CD4-positive, alpha-beta T cell treated with Interleukin-6 for 4 hours (primary cell): ENCODE measurements around the gene PMS1.
"Not testable (repeated sequence)": the region's sequence is repeated elsewhere in the genome, so short reads cannot be mapped to it uniquely, and the experiment has no call there.

Source experiments
- DNase-seq: peaks from one replicate; pipeline ENCODE4 v3.0.0-alpha.2; 2020; ENCODE audit warnings: mixed read lengths

Gene PMS1

DNA sequence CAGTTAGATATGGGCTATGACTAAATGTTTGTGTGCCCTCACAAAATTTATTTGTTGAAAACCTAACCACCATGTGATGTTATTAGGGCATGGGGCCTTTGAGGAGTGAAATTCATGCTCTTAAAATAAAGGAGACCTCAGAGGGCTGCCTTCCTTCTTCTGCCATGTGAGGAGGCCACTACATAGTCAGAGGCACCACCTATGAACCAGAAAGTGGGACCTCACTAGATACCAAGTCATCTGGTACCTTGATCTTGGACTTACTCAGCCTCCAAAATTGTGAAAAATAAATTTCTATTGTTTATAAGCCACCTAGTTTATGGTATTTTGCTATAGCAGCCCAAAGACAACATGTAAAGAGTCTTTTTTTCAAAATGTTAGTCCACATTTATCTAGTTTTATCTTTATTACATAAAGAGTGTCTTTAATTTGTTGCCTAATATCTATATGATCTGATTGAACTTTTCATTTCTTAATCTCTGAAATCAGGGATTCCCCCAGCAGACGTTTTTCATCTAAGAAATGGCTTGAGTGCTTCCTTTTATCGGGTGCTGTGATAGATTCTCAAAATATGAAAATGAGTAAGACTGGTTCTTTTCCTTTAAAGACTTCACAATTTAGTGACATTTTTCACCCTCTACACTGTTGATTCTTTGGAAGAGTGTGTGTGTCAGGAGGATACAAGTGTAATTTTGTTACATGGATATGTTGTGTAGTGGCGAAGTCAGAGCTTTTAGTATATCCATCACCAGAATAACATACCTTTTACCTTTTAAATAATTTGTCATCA, 34.2 kb downstream of the PMS1 start:
- DNase-seq: no peak

DNA sequence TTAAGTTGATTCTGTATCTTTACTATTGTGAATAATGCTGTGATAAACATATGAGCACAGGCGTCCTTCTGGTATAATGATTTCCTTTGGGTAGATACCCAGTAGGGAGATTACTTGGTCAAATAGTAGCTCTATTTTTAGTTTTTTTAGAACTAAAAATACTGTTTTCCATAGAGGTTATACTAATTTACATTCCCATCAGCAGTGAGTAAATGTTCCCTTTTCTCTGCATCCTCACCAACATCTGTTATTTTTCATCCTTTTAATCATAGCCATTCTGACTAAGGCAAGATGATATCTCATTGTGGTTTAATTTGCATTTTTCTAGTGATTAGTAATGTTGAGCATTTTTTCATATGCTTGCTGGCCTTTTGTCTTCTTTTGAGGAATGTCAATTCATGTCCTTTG, 35.1 kb downstream of the PMS1 start:
- DNase-seq: no peak

GRCh38 chr2:189821953-189822748, 37.9 kb downstream of the PMS1 start:
- no peak for DNase-seq

DNA sequence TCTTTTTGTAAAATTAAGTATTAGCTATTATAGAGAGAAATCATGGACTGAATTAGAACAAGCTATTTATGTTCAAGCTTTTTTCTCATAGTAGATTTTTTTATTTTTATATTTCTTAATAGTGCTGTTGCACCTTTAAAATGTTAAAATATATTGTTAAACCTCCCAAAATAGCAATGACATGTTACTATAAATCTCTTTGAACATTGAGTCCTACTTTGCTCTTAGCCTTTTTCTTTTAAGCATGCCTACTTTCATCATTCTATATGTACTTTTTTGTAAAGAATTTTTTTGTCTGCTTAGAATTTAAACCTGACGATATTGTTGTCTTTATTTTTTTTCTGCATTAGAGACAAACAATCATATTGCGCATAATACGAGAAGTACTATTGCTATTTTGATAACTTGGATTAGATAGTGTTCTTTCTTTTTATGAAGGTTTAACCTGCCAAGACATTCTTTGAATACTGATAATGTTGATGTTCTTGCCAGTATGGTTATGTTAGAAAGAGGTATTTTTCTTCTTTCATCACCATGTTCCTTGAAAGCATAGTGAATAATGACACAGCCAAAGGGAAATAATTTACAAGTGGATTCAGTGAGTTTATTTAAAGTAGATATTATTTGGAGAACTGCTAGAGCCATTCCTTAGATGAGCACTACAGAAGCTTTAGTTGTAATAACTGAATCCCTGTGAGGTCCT, 40.6 kb downstream of the PMS1 start:
- no peak for DNase-seq

GRCh38 chr2:189826039-189826438, 41.8 kb downstream of the PMS1 start:
- DNase-seq: no peak

DNA sequence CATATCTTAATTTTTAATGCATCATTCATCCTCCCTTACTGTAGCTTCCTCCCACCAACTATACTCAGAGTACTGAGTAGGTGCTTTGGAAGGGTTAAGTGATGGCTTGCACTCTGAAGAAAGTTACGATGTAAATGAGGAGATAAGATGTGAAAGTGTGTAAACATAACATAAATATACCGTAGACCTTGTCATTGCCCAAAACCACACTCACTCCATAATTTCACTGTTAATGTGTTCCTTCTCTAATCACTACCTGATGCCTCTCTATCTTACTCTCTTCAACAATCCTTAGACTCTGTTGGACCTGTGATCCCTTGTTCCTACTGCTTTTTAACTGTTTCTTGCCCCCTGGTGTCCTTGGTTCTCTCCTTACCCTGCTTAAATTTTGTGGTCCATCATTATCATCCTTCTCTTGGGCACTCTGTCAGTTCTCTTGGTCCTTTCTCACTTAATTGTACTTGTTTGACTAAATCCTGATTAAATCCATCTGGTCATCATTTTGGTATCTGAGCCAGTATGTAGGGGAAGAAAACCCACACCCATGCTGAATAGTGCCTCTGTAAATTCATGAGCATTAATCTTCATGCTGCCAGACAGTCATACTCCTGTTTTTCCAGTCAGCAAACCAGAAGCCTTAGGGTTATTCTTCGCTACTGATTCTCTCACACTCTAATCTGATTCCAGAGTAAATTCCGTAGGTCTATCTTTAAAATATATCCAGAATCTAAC, 45.0 kb downstream of the PMS1 start:
- DNase-seq: no peak

DNA sequence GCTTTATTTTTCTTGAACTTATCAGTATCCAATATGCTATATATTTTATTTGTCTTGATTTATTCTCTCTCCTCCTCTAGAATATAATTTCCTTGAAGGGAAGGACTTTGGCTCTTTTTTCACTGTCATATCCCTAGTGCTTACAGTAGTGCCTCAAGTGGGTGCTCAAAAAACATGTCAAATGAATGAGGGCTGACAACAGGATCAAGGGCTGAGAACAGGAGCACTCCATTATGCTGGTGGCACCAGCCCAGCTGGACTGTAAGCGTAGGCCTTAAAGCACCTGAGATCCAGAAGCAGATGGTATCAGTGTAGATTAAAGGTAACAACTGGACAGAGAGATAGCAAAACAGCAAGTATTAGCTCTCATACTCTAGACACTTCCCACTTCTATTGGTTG, 46.3 kb downstream of the PMS1 start:
- no peak for DNase-seq

DNA sequence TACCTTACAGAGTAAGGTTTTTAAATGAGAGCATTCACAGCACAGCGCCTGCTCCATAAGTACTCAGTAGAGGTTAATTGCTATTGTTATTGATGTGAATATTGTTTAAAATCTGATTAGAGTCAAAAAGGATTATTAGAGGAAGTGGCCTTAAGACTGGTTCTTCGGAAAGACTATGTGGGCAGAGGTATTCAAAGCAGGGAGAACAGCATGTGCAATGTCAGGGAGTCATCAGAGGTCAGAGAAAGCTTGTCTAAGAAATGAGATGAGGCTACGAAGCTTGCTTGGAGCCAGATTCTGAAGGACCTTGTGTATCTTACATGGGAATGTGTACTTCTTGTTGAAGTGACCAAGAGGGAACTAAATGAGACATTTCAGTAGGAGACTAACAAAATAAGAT, 49.8 kb downstream of the PMS1 start:
- no peak for DNase-seq

DNA sequence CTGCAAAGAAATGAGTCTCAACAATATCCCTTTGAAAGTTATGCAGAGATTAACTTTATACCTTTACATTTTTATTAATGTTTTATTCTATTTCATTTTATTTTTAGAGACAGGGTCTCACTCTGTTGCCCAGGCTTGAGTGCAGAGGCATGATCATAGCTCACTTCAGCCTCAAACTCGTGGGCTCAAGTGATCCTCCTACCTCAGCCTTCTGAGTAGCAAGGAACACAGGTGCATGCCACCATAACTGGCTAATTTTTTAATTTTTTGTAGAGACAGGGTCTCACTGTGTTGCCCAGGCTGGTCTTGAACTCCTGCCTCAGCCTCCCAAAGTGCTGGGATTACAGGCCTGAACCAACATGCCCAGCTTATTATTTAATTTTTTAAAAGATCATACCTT, 50.4 kb downstream of the PMS1 start:
- not testable (repeated sequence) for DNase-seq

DNA sequence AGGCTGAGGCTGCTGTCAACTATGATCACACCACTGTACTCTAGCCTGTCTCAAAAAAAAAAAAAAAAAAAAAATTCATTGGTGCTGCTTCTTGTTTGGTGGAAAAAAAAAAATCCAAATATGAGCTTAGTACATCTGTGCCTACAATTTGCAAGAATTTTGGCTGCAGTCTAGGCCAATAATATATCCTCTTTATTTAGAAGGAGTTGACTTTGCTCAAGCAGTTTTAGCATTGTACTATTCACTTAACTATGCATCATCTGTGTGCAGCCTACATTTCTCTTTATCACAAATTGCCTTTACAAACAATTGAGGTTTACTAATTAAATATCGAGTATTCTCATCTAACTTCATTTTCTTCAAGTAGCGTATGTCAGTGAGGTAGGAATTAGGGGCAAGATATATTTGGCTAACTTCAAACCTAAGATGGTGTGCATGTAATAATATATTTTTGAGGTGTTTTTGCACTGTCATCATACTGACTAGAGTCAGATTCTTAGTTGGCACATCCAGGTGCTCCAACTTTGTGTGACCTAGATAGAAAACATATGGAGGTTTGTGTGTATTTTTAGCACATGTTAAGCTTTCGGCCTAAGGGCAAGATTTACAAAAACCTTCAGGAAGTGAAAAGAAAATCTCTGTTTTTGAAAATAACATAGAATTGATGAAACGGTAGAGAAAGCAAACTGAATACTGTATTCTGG, 51.8 kb downstream of the PMS1 start:
- DNase-seq: no peak

DNA sequence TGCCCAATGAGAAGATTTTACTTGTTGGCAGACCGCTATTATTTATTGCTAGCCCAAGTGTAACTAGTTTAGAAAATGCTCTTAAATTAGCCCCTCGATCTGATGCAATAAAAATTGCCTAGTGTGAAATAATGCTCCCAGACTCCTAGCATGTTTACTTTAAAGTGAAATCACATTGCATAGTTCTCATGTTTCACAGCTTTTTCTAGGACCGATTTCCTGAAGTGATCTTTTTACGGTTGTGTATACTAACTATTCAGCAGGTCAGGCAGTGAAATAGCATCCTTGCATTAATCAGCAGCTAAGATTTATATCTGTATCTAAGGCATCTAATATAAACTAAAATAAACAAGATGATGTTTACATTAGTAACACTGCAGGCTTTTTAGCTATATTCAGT, 52.4 kb downstream of the PMS1 start:
- DNase-seq: no peak

DNA sequence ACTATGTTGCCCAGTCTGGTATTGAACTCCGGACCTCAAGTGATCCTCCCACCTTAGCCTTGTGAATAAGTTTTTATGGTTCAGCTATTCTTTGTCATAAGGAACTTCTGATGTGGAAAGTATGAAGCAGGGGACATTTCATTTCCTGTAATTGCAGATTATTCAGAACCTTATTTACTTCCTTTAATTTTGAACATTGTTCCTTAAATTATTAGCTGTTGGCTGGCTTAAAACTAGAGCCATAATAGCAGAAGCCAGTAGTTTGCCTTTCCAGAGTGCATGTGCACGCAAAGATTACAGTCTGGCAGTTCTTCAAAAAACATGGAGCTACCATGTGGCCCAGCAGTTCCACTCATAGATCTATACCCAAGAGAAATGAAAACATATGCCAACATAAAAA, 53.1 kb downstream of the PMS1 start:
- no peak for DNase-seq

DNA sequence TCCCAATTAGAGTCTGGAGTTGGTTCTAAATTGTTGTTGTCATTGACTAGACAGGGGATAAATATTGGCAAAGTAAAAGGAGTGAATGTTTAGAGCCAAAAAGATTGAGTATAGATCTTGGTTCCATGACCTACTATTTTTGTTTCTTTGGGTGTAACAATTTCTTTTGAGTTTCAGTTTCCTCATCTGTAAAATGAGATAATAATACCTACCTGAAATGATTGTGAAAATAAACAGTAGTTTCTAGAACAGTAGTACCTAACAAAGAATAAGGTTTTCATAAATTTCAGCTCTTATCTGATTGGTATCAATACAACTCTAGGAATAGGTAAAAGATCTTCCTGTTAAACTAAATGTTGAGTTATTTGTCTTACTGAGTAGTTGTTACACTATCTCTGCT, 56.8 kb downstream of the PMS1 start:
- no peak for DNase-seq

DNA sequence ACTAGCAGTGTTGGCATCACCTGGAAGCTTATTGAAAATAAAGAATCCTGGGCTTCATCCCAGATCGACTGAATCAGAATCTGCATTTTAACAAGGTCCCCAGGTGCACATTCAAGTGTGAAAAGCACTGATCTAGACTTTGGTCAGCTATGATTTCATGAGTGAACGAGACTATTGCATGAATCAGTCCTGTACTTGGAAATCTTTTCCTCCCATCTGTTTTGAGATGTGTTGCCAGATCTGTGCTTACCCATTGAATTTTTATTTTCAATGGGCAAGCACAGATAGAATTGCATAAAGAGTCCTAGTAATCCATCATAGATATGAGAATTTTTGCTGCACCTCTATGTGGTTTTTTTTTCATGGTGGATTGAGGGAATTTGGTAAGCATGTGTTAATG, 64.0 kb downstream of the PMS1 start:
- no peak for DNase-seq

DNA sequence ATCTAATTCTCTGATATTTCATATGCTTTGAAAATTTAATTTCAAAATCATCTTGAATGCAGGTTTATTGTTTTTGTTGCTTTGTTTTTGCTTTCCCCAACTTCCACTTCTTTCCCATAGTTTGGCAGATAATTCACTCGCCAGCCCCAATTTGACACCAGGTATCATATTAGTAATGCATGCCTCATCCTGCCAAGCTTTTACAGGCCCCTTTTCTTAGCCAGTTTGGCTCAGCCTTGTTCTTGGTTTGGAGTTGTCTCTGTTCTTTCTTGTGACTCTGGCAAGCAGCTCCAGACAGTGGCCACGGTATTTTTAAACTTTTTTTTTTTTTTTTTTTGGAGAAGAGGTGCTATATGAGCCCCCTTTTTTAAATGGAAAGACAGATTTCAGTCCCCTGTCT, 65.3 kb downstream of the PMS1 start:
- no peak for DNase-seq

GRCh38 chr2:189851174-189851826, 67.0 kb downstream of the PMS1 start:
- no peak for DNase-seq

DNA sequence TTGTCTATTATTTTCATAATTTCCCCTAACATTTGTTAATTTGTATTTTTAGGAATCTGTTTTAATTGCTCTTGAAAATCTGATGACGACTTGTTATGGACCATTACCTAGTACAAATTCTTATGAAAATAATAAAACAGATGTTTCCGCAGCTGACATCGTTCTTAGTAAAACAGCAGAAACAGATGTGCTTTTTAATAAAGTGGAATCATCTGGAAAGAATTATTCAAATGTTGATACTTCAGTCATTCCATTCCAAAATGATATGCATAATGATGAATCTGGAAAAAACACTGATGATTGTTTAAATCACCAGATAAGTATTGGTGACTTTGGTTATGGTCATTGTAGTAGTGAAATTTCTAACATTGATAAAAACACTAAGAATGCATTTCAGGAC, 69.9 kb downstream of the PMS1 start:
- DNase-seq: no peak

DNA sequence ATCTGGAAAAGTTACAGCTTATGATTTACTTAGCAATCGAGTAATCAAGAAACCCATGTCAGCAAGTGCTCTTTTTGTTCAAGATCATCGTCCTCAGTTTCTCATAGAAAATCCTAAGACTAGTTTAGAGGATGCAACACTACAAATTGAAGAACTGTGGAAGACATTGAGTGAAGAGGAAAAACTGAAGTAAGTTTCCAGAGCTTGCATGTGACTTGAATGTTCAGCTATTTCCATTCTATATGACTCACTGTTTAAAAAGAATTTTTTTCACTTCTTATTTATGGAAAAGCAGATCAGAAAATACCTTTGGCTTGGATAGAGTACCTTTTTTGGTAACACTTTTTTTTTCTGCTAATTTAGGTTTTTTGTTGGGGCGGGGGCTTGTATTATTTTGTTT, 70.7 kb downstream of the PMS1 start:
- DNase-seq: no peak

DNA sequence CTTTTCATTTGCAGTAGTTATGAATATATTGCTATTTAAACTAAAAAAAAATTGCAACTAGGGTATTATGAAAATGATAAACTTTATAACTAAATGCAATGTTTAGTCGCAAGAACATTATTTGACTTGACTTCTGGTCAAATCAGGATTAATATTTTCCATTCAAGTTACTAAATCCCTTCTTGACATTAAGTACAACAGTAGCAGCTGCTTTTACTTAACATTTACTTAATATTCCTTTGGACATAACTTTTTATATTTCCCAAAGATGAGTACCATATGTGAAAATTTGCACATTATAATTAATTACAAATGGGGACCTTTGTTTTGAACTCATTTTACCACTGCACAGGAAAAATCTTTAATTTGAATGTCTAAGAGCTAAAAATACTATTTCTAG, 74.0 kb downstream of the PMS1 start:
- DNase-seq: no peak

- DNase-seq: no peak
Measured at GRCh38 chr2:189860161-189860560, 75.9 kb downstream of the PMS1 start.

DNA sequence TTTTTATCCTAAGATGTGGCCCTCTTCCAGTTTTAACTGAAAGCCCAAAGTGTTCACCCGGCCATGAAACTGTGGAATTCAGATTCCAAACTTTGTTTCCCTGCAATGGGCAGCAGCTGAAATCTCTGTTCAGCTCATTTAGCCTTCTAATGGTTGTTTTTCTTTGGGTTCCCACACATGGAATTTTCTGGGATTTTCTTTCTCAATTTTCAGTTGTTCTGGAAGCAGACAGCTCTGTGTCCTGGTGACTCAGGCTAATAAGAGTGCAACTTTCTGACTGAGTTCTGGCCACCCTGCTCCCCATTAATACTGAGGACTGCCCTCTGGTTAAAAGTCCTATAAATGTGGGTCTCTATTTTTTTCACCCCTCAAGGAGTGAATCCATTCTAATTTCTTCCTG, 78.5 kb downstream of the PMS1 start:
- DNase-seq: no peak

DNA sequence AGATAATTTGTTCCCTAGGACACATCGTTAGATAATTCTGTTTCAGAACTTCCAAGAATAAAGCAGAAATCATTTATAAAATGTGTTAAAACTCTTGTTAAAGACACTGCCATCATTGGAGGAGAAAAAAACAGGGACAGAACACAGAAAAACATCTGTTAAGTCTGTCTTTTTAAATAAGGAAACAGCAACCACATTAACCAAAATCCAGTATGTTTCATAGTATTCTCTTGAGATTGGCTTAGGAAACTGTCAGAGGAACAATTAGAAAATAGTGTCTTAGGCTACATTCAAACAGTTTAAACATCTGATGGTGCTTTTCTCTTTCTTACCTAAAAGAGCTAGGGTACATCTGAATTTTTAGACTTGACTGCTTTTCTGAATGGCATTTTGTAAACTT, 81.6 kb downstream of the PMS1 start:
- no peak for DNase-seq
